CD4-positive, alpha-beta T cell (primary cell): ENCODE measurements around the gene ALS2CL. TPM values are rescaled to one million over a fixed set of nuclear protein-coding genes. Genes with fewer than 3 reads are reported as not detected.

Experiments
- ATAC-seq: fragments of 200-7000 bp; cut with Tn5 transposase; one replicate; pipeline ENCODE4 v1.10.0; 2022; ENCODE audit warnings: mild to moderate bottlenecking; ENCODE audit not compliant: poor library complexity
- CTCF ChIA-PET: fragments of 350-600 bp; sonication (Branson Sonifier 250); formaldehyde crosslinking; loops from one replicate; lab custom pipeline; 2021; ENCODE audit warnings: antibody characterized with exemption, inconsistent platforms; lab: Charles Lee
- POLR2A ChIA-PET: fragments of 350-600 bp; sonication (Branson Sonifier 250); formaldehyde crosslinking; loops from one replicate; lab custom pipeline; 2021; ENCODE audit warnings: antibody characterized with exemption, inconsistent platforms; lab: Charles Lee
- DNase-seq, 14 experiments: peaks; one replicate each; pipeline ENCODE4 v3.0.0-alpha.2; 2013 to 2020; ENCODE audit warnings: mixed read lengths in 2 of 14
- H3K27ac ChIP-seq, 2 donors: one replicate each; pipeline versions ENCODE4 v1.5.1 to v1.7.0; 2013; ENCODE audit warnings: low read length in 2 of 2, low read depth in 1 of 2, mild to moderate bottlenecking in 1 of 2
- H3K27me3 ChIP-seq, 2 experiments: 1 replicate in 1 of 2; 2 replicates in 1 of 2; pipeline versions ENCODE4 v1.6.1 to v1.7.0; 2013; ENCODE audit warnings: low read length in 2 of 2, control low read depth in 1 of 2, mild to moderate bottlenecking in 1 of 2, moderate library complexity in 1 of 2; ENCODE audit not compliant: insufficient read depth in 2 of 2, control insufficient read depth in 1 of 2
- H3K36me3 ChIP-seq: one replicate; pipeline ENCODE4 v1.6.1; 2013; ENCODE audit warnings: low read length, control low read depth; ENCODE audit not compliant: insufficient read depth
- H3K4me1 ChIP-seq: one replicate; pipeline ENCODE4 v1.6.1; 2013; ENCODE audit warnings: low read length, control low read depth; ENCODE audit not compliant: insufficient read depth
- H3K4me3 ChIP-seq: one replicate; pipeline ENCODE4 v1.5.1; 2013; ENCODE audit warnings: mild to moderate bottlenecking, low read length, moderate library complexity
- H3K9me3 ChIP-seq, 2 experiments: 1 replicate in 1 of 2; 2 replicates in 1 of 2; pipeline versions ENCODE4 v1.6.1 to v1.7.0; 2013; ENCODE audit warnings: low read length in 2 of 2, mild to moderate bottlenecking in 2 of 2, control low read depth in 1 of 2, moderate library complexity in 1 of 2; ENCODE audit not compliant: control insufficient read depth in 1 of 2, insufficient read depth in 1 of 2
- H3K27ac Mint-ChIP-seq: one replicate; pipeline ENCODE4 v1.8.0; 2020; ENCODE audit warnings: mixed read lengths
- H3K27me3 Mint-ChIP-seq: one replicate; pipeline ENCODE4 v1.8.0; 2021; ENCODE audit warnings: mixed read lengths
- H3K36me3 Mint-ChIP-seq: one replicate; pipeline ENCODE4 v1.8.0; 2021; ENCODE audit warnings: low read depth, mixed read lengths
- H3K4me1 Mint-ChIP-seq: one replicate; pipeline ENCODE4 v1.8.0; 2021; ENCODE audit warnings: low read depth, mixed read lengths
- H3K4me3 Mint-ChIP-seq: one replicate; pipeline ENCODE4 v1.8.0; 2020; ENCODE audit warnings: mild to moderate bottlenecking, mixed read lengths
- H3K9me3 Mint-ChIP-seq: one replicate; pipeline ENCODE4 v1.8.0; 2020; ENCODE audit warnings: mixed read lengths
- intact Hi-C, 2 experiments: fragments of 100-400 bp; cut with DNase I in 1 of 2; cut with micrococcal nuclease in 1 of 2; formaldehyde crosslinking; loops; one replicate each; pipeline versions ENCODE4 v1.15.1 to v1.9.0; 2023 to 2025; cut with DNase I, micrococcal nuclease
- total RNA-seq, 174 experiments: library from RNA in 2 of 174; stranded (reverse) in 2 of 174; gene quantifications; one replicate each; pipeline ENCODE4 v1.2.3 and lab custom pipeline; 2021 to 2026
- TF ChIP-seq, protein P1 (sequence below): fragments of 200-600 bp; IDR thresholded peaks from one replicate; pipeline ENCODE4 v1.8.0; 2022; ENCODE audit warnings: antibody characterized with exemption, mild to moderate bottlenecking

The ALS2CL gene
- total RNA-seq, 2 experiments from 2014 or later = 45.8 to 47.6 TPM

DNA sequence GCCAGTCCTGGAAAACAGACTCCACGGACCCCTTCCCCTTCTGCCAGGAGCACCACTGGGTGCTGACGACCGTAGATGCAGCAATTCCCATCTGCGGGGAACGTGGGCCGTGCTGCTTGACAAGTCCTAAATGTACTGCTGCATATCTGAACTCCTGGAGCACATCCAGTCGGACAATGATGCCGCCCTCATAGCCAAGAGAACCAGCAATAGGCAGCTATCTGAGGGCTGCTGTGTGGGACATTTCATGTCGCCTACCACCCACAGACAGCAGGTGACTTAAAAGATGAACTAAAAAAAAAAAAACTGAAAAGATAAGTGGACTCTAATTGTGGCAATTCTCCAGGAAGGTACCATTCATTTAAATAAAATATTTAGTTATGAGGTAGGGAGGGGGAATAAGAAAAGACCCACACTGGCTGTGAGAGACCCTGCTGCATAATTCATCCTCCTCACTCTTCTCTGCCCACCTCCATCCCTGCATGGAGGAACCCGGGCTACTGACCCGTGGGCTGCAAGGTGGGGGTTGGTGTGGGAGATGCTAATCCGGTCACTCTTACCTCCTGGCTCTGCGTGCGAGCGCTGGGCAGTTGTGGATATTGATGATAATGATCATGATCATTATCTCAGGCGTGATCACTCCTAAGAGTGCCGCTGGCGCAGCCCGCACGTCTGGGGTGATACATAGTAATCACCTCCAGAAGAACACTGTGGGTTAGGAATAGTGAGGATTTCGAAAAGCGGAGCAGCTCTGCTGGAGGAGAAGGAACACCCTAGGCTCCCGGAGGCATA is 28.3 kb downstream of the ALS2CL start:
- no peaks in the 10 kb centered on the region for H3K9me3 Mint-ChIP-seq
- intact Hi-C loops = no loop called here
- ATAC-seq (no peak), DNase-seq (no peak)
- no peaks in the 10 kb centered on the region for H3K4me1 Mint-ChIP-seq
- Histone ChIP-seq H3K4me3 (no peak overlapping the region), H3K27me3 (no peaks in the 10 kb centered on the region), H3K4me1 (no peaks in the 10 kb centered on the region), H3K9me3 (no peaks in the 10 kb centered on the region), H3K36me3 (no peaks in the 10 kb centered on the region), H3K27ac (no peak overlapping the region)
- H3K36me3 Mint-ChIP-seq = no peaks in the 10 kb centered on the region
- ChIA-PET CTCF (no interaction called here), POLR2A (no interaction called here)
- no peak overlapping the region for H3K27ac Mint-ChIP-seq
- TF ChIP-seq, protein P1, sequence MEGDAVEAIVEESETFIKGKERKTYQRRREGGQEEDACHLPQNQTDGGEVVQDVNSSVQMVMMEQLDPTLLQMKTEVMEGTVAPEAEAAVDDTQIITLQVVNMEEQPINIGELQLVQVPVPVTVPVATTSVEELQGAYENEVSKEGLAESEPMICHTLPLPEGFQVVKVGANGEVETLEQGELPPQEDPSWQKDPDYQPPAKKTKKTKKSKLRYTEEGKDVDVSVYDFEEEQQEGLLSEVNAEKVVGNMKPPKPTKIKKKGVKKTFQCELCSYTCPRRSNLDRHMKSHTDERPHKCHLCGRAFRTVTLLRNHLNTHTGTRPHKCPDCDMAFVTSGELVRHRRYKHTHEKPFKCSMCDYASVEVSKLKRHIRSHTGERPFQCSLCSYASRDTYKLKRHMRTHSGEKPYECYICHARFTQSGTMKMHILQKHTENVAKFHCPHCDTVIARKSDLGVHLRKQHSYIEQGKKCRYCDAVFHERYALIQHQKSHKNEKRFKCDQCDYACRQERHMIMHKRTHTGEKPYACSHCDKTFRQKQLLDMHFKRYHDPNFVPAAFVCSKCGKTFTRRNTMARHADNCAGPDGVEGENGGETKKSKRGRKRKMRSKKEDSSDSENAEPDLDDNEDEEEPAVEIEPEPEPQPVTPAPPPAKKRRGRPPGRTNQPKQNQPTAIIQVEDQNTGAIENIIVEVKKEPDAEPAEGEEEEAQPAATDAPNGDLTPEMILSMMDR = no peak
- no peak overlapping the region for H3K4me3 Mint-ChIP-seq
- H3K27me3 Mint-ChIP-seq = no peaks in the 10 kb centered on the region

DNA sequence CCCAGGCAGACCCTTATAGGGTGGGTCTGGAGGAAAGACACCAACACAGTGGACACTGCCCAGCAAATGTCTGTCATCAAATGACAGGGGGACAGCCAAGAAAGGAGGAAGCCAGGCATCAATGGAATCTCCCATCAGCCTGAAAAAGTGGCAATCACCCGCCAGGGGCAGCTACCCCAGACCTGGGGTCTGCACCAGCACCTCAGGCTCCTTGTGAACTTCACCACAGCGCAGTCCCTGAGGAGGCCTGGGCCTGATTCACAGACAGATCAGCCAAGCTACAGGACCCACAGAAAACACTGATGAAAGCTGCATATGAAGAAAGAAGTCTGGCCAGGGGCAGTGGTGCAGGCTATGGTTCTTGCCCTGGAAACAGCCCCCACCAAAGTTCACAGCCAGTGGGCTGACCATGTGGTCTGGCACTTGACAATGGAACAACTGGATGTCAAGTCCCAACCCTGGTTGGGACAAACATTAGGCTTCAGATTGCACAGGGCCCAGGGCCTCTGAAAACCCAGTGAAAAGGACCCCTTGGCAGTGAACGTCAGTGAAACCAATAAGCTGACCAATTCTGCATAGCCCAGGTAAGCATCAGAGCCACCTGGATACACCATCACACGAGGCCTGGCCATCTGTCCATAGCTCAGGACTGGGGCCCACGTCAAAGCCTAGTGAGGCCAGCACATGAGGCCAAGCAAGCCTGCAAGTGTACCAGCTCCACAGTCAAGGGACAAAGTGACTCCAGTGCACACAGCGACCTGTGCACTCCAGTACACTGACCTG is 29.1 kb downstream of the ALS2CL start:
- H3K4me3 ChIP-seq = no peak overlapping the region
- H3K9me3 ChIP-seq = no peaks in the 10 kb centered on the region
- ATAC-seq (no peak), DNase-seq (peak in 1 of 14 experiments; percentile 24)
- ChIA-PET CTCF (no interaction called here), POLR2A (no interaction called here)
- H3K36me3 ChIP-seq = no peaks in the 10 kb centered on the region
- Mint-ChIP-seq H3K27me3 (peaks cover 2% of the 10 kb centered on the region), H3K27ac (no peak overlapping the region), H3K4me1 (no peaks in the 10 kb centered on the region), H3K9me3 (no peaks in the 10 kb centered on the region), H3K4me3 (no peak overlapping the region), H3K36me3 (no peaks in the 10 kb centered on the region)
- TF ChIP-seq, protein P1 = no peak
- intact Hi-C loops = no loop called here
- H3K4me1 ChIP-seq = no peaks in the 10 kb centered on the region
- H3K27me3 ChIP-seq = no peaks in the 10 kb centered on the region
- no peak overlapping the region for H3K27ac ChIP-seq

DNA sequence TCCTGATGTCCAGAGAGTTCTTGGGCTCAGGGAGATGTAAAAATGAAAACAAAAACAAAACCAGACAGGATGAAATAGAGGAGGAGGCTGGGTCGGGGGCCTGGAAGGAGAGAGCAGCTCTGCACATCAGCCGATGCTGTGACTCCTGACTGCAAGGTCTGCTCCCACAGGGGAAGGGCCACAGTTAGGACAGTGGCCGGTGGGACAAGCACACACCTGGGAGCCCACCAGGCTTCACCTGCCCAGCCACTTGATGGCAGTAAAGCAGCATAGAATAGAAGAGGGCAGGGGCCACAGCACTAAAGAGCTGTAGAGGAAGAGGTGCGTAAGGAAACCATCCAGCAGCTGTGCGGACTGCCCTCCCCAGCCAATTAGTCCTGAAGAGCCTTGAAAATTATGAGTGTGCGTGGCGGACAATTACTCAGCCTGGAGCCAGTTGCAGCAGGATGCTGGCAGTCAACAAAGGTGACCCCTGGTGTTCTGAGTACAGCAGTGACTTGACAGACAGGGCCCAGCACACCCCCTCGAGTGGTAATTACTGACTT is 29.8 kb downstream of the ALS2CL start:
- peaks cover 4% of the 10 kb centered on the region for H3K27me3 Mint-ChIP-seq
- no peak overlapping the region for H3K27ac ChIP-seq
- H3K27me3 ChIP-seq = no peaks in the 10 kb centered on the region
- H3K4me1 Mint-ChIP-seq = no peaks in the 10 kb centered on the region
- H3K36me3 ChIP-seq = no peaks in the 10 kb centered on the region
- DNase-seq (peak in 5 of 14 experiments; percentile 15 to 45 (median 17)), ATAC-seq (no peak)
- H3K9me3 Mint-ChIP-seq = no peaks in the 10 kb centered on the region
- H3K27ac Mint-ChIP-seq = no peak overlapping the region
- ChIA-PET CTCF (interaction anchor here (1.0 kb wide), 1 partner anchor 175 kb away, joined by 3 read pairs; no protein-coding TSS in a partner anchor), POLR2A (no interaction called here)
- H3K9me3 ChIP-seq = no peaks in the 10 kb centered on the region
- no peaks in the 10 kb centered on the region for H3K4me1 ChIP-seq
- no peaks in the 10 kb centered on the region for H3K36me3 Mint-ChIP-seq
- intact Hi-C loops = no loop called here
- no peak overlapping the region for H3K4me3 ChIP-seq
- no peak overlapping the region for H3K4me3 Mint-ChIP-seq
- TF ChIP-seq, protein P1 = no peak
